ENCODE results near the gene ATRIP. TPM values are rescaled to one million over a fixed set of nuclear protein-coding genes. Genes with fewer than 3 reads are reported as not detected.

Gene ATRIP
- total and polyA plus RNA-seq, 9 donors, result 3.9 to 11.4 (median 6.4) TPM

DNA sequence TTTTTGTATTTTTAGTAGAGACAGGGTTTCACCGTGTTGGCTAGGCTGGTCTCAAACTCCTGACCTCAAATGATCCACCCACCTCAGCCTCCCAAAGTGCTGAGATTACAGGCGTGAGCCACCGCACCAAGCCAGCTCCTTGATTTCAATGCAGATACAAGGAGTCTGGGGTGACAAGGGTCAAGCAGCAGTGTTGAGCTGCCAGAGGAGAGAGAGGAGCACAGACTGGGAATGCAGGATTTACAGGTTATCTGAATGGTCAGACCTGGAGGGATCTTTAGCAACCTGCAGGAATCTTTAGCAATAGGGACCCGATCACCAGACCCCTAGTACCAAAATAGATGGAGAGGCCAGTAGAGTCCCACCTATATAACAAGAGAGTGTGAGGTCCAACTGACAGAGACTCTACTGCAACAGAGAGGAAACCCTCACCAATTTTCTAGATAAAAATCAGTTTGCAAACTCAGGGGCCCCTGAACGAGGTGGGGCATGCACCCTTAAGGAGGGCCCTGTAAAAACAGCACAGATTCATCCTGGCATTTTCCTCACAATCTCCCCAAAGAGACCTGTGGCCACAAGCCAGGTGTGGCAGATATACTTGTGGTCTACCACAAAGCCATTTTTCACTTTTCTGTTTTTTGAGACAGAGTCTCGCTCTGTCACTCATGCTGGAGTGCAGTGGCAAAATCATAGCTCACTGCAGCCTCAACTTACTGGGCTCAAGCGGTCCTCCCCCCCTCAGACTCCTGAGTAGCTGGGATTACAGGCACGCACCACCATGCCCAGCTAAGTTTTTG, 68.1 kb downstream of the ATRIP start:
- Histone ChIP-seq H3K4me3 (no peak overlapping the region), H3K27me3 (no peaks in the 10 kb centered on the region), H3K4me1 (ENCODE audit: insufficient read depth) (no peaks in the 10 kb centered on the region), H3K9me3 (no peaks in the 10 kb centered on the region), H3K36me3 (no peaks in the 10 kb centered on the region), H3K27ac (no peak overlapping the region)
- intact Hi-C loops (cut with DNase I), result no loop called here
- WGBS, 3 donors, result 88 to 95% (median 90%) methylated on average over 8 of the region's 8 CpGs
- TF ChIP-seq POLR2A (IDR thresholded peaks at IDR 0.05) (no peak), EP300 (IDR thresholded peaks at IDR 0.05) (no peak)
- TF ChIP-seq, protein P1, sequence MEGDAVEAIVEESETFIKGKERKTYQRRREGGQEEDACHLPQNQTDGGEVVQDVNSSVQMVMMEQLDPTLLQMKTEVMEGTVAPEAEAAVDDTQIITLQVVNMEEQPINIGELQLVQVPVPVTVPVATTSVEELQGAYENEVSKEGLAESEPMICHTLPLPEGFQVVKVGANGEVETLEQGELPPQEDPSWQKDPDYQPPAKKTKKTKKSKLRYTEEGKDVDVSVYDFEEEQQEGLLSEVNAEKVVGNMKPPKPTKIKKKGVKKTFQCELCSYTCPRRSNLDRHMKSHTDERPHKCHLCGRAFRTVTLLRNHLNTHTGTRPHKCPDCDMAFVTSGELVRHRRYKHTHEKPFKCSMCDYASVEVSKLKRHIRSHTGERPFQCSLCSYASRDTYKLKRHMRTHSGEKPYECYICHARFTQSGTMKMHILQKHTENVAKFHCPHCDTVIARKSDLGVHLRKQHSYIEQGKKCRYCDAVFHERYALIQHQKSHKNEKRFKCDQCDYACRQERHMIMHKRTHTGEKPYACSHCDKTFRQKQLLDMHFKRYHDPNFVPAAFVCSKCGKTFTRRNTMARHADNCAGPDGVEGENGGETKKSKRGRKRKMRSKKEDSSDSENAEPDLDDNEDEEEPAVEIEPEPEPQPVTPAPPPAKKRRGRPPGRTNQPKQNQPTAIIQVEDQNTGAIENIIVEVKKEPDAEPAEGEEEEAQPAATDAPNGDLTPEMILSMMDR (IDR thresholded peaks at IDR 0.05), result no peak
- no peak for DNase-seq

Other genes with a start within 250 kb of the ATRIP start
- gene CAMP, start 223.2 kb upstream of the ATRIP start, total RNA-seq, result 1 to 10 TPM in 1 of 7 donors, not detected in 6; 1.1 TPM
- under 1 TPM in 1 of 2 donors, not detected in 1; 0.12 TPM for gene CAMP, start 223.2 kb upstream of the ATRIP start, polyA plus RNA-seq
- gene ZNF589, start 205.6 kb upstream of the ATRIP start, total RNA-seq, result 10 to 100 TPM in 6 of 7 donors, 1 to 10 TPM in 1; 9.7 to 17.8 (median 14.4) TPM
- 10 to 100 TPM in 1 of 2 donors, 1 to 10 TPM in 1; 7.9 to 18.8 TPM for gene ZNF589, start 205.6 kb upstream of the ATRIP start, polyA plus RNA-seq
- gene NME6, start 145.4 kb upstream of the ATRIP start, total RNA-seq, result 10 to 100 TPM; 17.8 to 35.7 (median 30.5) TPM
- gene NME6, start 145.4 kb upstream of the ATRIP start, polyA plus RNA-seq, result 10 to 100 TPM; 13.3 to 16.8 TPM
- gene SPINK8, start 113.1 kb upstream of the ATRIP start, total RNA-seq, result not detected
- not detected for gene SPINK8, start 113.1 kb upstream of the ATRIP start, polyA plus RNA-seq
- under 1 TPM in 4 of 7 donors, not detected in 3; 0.22 to 0.46 (median 0.28) TPM for gene FBXW12, start 74.5 kb upstream of the ATRIP start, total RNA-seq
- under 1 TPM in 1 of 2 donors, not detected in 1; 0.33 TPM for gene FBXW12, start 74.5 kb upstream of the ATRIP start, polyA plus RNA-seq
- 100 to 1,000 TPM in 2 of 7 donors, 10 to 100 TPM in 5; 70.8 to 166 (median 83.7) TPM for gene PLXNB1, start 16.7 kb upstream of the ATRIP start, total RNA-seq
- gene PLXNB1, start 16.7 kb upstream of the ATRIP start, polyA plus RNA-seq, result 10 to 100 TPM; 11.2 to 90.2 TPM
- gene CCDC51, start 6.6 kb upstream of the ATRIP start, total RNA-seq, result 1 to 10 TPM; 6.3 to 8.5 (median 7.5) TPM
- 1 to 10 TPM; 9.1 to 9.9 TPM for gene CCDC51, start 6.6 kb upstream of the ATRIP start, polyA plus RNA-seq
- gene TMA7, start 6.5 kb upstream of the ATRIP start, total RNA-seq, result 100 to 1,000 TPM; 138 to 318 (median 199) TPM
- gene TMA7, start 6.5 kb upstream of the ATRIP start, polyA plus RNA-seq, result 100 to 1,000 TPM; 350 to 380 TPM
- gene SHISA5, start 57.4 kb downstream of the ATRIP start, total RNA-seq, result 100 to 1,000 TPM in 5 of 7 donors, 10 to 100 TPM in 2; 62.5 to 150 (median 138) TPM
- 100 to 1,000 TPM in 1 of 2 donors, 10 to 100 TPM in 1; 59.7 to 118 TPM for gene SHISA5, start 57.4 kb downstream of the ATRIP start, polyA plus RNA-seq
- 1 to 10 TPM; 3.3 to 8.0 (median 5.6) TPM for gene PFKFB4, start 110.1 kb downstream of the ATRIP start, total RNA-seq
- 1 to 10 TPM; 2.3 to 6.3 TPM for gene PFKFB4, start 110.1 kb downstream of the ATRIP start, polyA plus RNA-seq
- gene UCN2, start 117.0 kb downstream of the ATRIP start, total RNA-seq, result under 1 TPM in 3 of 7 donors, not detected in 4; 0.18 to 0.22 (median 0.20) TPM
- gene UCN2, start 117.0 kb downstream of the ATRIP start, polyA plus RNA-seq, result under 1 TPM in 1 of 2 donors, not detected in 1; 0.18 TPM
- 10 to 100 TPM in 1 of 7 donors, 1 to 10 TPM in 6; 5.1 to 13.1 (median 8.3) TPM for gene COL7A1, start 148.6 kb downstream of the ATRIP start, total RNA-seq
- 10 to 100 TPM in 1 of 2 donors, 1 to 10 TPM in 1; 1.1 to 18.4 TPM for gene COL7A1, start 148.6 kb downstream of the ATRIP start, polyA plus RNA-seq
- 100 to 1,000 TPM; 102 to 153 (median 113) TPM for gene UQCRC1, start 162.9 kb downstream of the ATRIP start, total RNA-seq
- gene UQCRC1, start 162.9 kb downstream of the ATRIP start, polyA plus RNA-seq, result 100 to 1,000 TPM; 118 to 141 TPM
- gene TMEM89, start 175.0 kb downstream of the ATRIP start, total RNA-seq, result not detected
- not detected for gene TMEM89, start 175.0 kb downstream of the ATRIP start, polyA plus RNA-seq
- 10 to 100 TPM in 4 of 7 donors, 1 to 10 TPM in 3; 7.9 to 19.1 (median 10.5) TPM for gene SLC26A6, start 188.7 kb downstream of the ATRIP start, total RNA-seq
- 10 to 100 TPM in 1 of 2 donors, 1 to 10 TPM in 1; 8.7 to 14.5 TPM for gene SLC26A6, start 188.7 kb downstream of the ATRIP start, polyA plus RNA-seq
- 1 to 10 TPM in 3 of 7 donors, under 1 TPM in 4; 0.23 to 3.4 (median 0.92) TPM for gene CELSR3, start 216.1 kb downstream of the ATRIP start, total RNA-seq
- under 1 TPM; 0.48 to 0.69 TPM for gene CELSR3, start 216.1 kb downstream of the ATRIP start, polyA plus RNA-seq
- 10 to 100 TPM; 30.5 to 58.6 (median 36.3) TPM for gene NCKIPSD, start 239.2 kb downstream of the ATRIP start, total RNA-seq
- 10 to 100 TPM in 1 of 2 donors, 1 to 10 TPM in 1; 8.0 to 23.2 TPM for gene NCKIPSD, start 239.2 kb downstream of the ATRIP start, polyA plus RNA-seq